ENCODE data around the gene C4orf46. TPM values are rescaled to one million over a fixed set of nuclear protein-coding genes. Genes with fewer than 3 reads are reported as not detected.

The C4orf46 gene
- total RNA-seq, 1 donor from 2014 or later, result 7.9 TPM

DNA sequence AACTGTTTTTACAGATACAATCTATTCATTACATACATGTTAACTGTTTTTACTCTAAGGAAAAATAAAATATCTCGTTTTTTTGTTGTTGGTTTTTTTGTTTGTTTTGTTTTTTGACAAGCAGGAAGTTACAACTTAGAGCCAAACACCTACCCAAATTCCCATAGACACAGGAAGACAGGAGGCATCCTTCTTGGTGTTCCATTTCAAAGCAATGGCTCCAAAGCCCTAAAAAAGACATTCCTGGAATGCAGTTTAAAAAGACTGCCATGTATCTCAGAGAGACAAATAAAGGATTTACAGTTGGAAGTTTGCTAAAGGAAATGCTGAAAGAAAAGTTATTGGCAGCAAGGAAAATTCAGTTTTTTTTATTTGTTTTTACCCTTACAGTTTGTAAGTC is 17.1 kb upstream of the C4orf46 start:
- CTCF ChIA-PET, result no interaction called here
- Mint-ChIP-seq H3K27ac (no peak overlapping the region), H3K4me1 (no peaks in the 10 kb centered on the region), H3K36me3 (ENCODE audit: low read depth) (peaks cover 2% of the 10 kb centered on the region), H3K9me3 (no peaks in the 10 kb centered on the region), H3K4me3 (no peak overlapping the region), H3K27me3 (no peaks in the 10 kb centered on the region)
- no peak for DNase-seq
- no peak for TF ChIP-seq CTCF (IDR thresholded peaks at IDR 0.05)
- POLR2A ChIA-PET, result no interaction called here
- no peak for ATAC-seq (ENCODE audit: low read depth)
- intact Hi-C loops (cut with micrococcal nuclease), result no loop called here

DNA sequence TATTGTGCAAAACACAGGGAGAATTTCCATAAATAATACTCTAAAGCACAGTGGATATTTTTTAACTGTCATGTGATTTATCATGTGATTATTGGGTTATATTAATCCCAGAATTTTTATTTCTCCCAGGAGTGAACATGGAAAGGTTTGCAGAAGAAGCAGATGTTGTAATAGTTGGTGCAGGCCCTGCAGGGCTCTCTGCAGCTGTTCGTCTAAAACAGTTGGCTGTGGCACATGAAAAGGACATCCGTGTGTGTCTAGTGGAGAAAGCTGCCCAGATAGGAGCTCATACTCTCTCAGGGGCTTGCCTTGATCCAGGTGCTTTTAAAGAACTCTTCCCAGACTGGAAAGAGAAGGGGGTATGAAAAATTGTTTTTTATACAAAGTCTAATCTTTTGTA is 10.4 kb upstream of the C4orf46 start:
- no peak for ATAC-seq (ENCODE audit: low read depth)
- no peaks in the 10 kb centered on the region for H3K9me3 Mint-ChIP-seq

DNA sequence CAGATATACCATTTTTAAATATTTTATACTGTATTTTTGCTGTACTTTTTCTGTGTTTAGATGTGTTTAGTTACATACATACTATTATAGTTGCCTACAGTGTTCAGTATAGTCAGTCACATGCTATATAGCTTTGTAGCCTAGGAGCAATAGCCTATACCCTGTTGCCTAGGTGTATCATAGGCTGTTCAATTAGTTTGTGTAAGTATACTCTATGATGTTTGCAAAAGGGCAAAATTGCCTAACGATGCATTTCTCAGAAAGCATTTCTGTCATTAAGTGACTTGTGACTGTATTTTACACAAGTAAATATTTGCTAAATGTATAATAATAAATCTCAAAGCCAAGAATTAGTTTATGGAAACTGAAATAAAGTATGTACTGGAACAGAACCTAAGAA is 9.9 kb upstream of the C4orf46 start:
- Mint-ChIP-seq H3K27me3 (no peaks in the 10 kb centered on the region), H3K36me3 (ENCODE audit: low read depth) (peaks cover 10% of the 10 kb centered on the region), H3K4me1 (no peaks in the 10 kb centered on the region), H3K4me3 (no peak overlapping the region), H3K9me3 (no peaks in the 10 kb centered on the region), H3K27ac (no peak overlapping the region)
- DNase-seq (no peak), ATAC-seq (ENCODE audit: low read depth) (no peak)
- CTCF ChIA-PET, result no interaction called here
- TF ChIP-seq CTCF (IDR thresholded peaks at IDR 0.05), result no peak
- intact Hi-C loops (cut with micrococcal nuclease), result no loop called here
- POLR2A ChIA-PET, result no interaction called here

More for the DNA sequence above, 10.4 kb upstream of the C4orf46 start:
- Mint-ChIP-seq H3K4me1 (no peaks in the 10 kb centered on the region), H3K27ac (no peak overlapping the region), H3K4me3 (no peak overlapping the region), H3K27me3 (no peaks in the 10 kb centered on the region), H3K36me3 (ENCODE audit: low read depth) (peaks cover 10% of the 10 kb centered on the region)
- ChIA-PET CTCF (no interaction called here), POLR2A (no interaction called here)
- no peak for TF ChIP-seq CTCF (IDR thresholded peaks at IDR 0.05)
- intact Hi-C loops (cut with micrococcal nuclease), result no loop called here
- DNase-seq, result no peak

DNA sequence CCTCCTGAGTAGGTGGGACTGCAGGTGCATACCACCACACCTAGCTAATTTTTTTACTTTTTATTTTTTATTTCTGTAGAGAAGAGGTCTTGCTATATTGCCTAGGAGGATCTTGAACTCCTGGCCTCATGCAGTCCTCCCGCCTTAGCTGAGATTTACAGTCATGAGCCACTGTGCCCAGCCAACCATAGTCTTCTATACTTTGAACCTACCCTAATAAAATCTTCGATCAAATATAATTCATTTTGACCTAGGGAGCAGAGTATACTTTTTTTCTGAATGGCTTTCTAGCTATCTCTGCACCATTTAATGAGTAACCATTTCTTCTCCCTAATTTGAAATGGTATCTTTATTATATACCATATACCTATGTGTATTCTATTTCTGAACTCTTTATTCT is 7.1 kb upstream of the C4orf46 start:
- POLR2A ChIA-PET, result no interaction called here
- H3K4me3 Mint-ChIP-seq, result no peak overlapping the region
- DNase-seq, result no peak
- H3K36me3 Mint-ChIP-seq (ENCODE audit: low read depth), result peaks cover 10% of the 10 kb centered on the region
- H3K27ac Mint-ChIP-seq, result no peak overlapping the region
- no peak for ATAC-seq (ENCODE audit: low read depth)
- no peak for TF ChIP-seq CTCF (IDR thresholded peaks at IDR 0.05)
- H3K27me3 Mint-ChIP-seq, result no peaks in the 10 kb centered on the region
- H3K4me1 Mint-ChIP-seq, result no peaks in the 10 kb centered on the region
- CTCF ChIA-PET, result no interaction called here
- intact Hi-C loops (cut with micrococcal nuclease), result no loop called here
- no peaks in the 10 kb centered on the region for H3K9me3 Mint-ChIP-seq

GRCh38 chr4:158676076-158676475 is 4.4 kb upstream of the C4orf46 start:
- Mint-ChIP-seq H3K27ac (no peak overlapping the region), H3K27me3 (no peaks in the 10 kb centered on the region), H3K4me3 (no peak overlapping the region), H3K9me3 (no peaks in the 10 kb centered on the region), H3K4me1 (peaks cover 13% of the 10 kb centered on the region), H3K36me3 (ENCODE audit: low read depth) (peaks cover 14% of the 10 kb centered on the region)
- ATAC-seq (ENCODE audit: low read depth) (no peak), DNase-seq (no peak)
- CTCF ChIA-PET, result no interaction called here
- TF ChIP-seq CTCF (IDR thresholded peaks at IDR 0.05), result no peak
- intact Hi-C loops (cut with micrococcal nuclease), result no loop called here
- POLR2A ChIA-PET, result no interaction called here

All from activated B cell treated with CpG ODN at 0.5 μM for 24 hours (primary cell).